Bronchial epithelial cell (primary cell): Measurements from ENCODE around the gene HMCN1. TPM values are rescaled to one million over a fixed set of nuclear protein-coding genes. Genes with fewer than 3 reads are reported as not detected.

Source experiments
- DNase-seq: peaks from one replicate; pipeline ENCODE4 v3.0.0-alpha.2; 2010; ENCODE audit warnings: low read depth
- FAIRE-seq: peaks from 2 replicates; lab custom pipeline; 2011; peaks lifted over from hg19 to GRCh38; lab: Jason Lieb, UNC
- H3K27me3 ChIP-seq: 2 replicates; pipeline ENCODE4 v1.5.1; 2011; ENCODE audit warnings: low read length; ENCODE audit not compliant: control insufficient read depth, insufficient read depth
- H3K36me3 ChIP-seq: 2 replicates; pipeline ENCODE4 v1.5.1; 2011; ENCODE audit warnings: low read length; ENCODE audit not compliant: control insufficient read depth, insufficient read depth
- H3K4me3 ChIP-seq: 2 replicates; pipeline ENCODE4 v1.5.1; 2011; ENCODE audit warnings: mild to moderate bottlenecking, low read depth, low read length, control low read depth
- total RNA-seq: library from RNA; depleted of rRNA; stranded (reverse); fragments of >200 nt; gene quantifications from 2 replicates; pipeline ENCODE4 v1.2.1, GENCODE V29; 2014
- TF ChIP-seq, protein P1 (sequence below): IDR thresholded peaks from 2 replicates; pipeline ENCODE4 v1.5.1; 2011; ENCODE audit warnings: mild to moderate bottlenecking, moderate library complexity, low read length, control low read depth, inconsistent platforms; ENCODE audit not compliant: insufficient read depth, severe bottlenecking

The HMCN1 gene
- total RNA-seq, 1 donor from 2014 or later, result 1.1 TPM

DNA sequence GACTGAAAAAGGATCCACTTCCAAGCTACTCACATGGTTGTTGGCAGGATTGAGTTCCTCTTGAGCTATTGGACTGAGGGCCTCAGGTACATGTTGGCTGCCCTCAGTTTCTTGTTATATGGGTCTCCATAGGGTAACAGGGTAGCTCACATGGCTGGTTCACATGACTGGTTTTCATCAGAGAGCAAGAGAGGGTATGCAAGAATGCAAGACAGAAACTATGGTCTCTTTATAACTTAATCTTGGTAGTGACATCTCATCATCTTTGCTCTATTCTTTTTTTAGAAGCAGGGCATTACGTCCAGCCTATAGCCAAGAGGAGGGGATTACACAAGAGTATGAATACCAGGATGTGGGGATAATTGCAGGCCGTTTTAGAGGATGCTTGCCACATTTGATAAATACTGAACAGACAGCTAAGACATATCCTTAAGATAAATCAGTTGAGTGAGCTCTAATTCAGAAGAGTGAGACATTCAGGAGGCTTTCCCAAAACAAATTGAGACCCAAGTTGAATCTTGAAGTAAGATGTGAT, 100.2 kb downstream of the HMCN1 start:
- FAIRE-seq (no peak), DNase-seq (no peak)
- Histone ChIP-seq H3K27me3 (no peaks in the 10 kb centered on the region), H3K4me3 (no peak overlapping the region), H3K36me3 (no peaks in the 10 kb centered on the region)
- TF ChIP-seq, protein P1, sequence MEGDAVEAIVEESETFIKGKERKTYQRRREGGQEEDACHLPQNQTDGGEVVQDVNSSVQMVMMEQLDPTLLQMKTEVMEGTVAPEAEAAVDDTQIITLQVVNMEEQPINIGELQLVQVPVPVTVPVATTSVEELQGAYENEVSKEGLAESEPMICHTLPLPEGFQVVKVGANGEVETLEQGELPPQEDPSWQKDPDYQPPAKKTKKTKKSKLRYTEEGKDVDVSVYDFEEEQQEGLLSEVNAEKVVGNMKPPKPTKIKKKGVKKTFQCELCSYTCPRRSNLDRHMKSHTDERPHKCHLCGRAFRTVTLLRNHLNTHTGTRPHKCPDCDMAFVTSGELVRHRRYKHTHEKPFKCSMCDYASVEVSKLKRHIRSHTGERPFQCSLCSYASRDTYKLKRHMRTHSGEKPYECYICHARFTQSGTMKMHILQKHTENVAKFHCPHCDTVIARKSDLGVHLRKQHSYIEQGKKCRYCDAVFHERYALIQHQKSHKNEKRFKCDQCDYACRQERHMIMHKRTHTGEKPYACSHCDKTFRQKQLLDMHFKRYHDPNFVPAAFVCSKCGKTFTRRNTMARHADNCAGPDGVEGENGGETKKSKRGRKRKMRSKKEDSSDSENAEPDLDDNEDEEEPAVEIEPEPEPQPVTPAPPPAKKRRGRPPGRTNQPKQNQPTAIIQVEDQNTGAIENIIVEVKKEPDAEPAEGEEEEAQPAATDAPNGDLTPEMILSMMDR, result no peak

DNA sequence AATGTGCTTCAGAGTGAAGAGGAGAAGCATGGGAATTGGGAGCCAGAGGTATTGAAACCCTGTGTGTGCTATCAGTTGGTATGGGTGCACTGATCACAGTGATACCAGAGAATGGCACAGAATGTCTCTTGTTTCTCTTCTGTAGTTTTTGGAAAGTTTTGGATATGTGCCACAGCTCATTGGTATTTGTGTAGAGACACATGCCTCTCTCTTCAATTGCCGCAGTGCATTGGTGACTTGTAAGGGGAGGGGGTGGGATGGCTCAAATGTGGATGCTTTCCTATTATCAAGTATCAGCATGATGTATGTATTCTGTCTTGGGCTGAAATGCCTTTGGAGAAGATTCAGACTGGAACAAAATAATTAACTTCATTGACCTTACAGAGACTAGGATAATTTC, 101.0 kb downstream of the HMCN1 start:
- DNase-seq, result no peak
- TF ChIP-seq, protein P1, result no peak
- Histone ChIP-seq H3K36me3 (no peaks in the 10 kb centered on the region), H3K4me3 (no peak overlapping the region), H3K27me3 (no peaks in the 10 kb centered on the region)
- no peak for FAIRE-seq

DNA sequence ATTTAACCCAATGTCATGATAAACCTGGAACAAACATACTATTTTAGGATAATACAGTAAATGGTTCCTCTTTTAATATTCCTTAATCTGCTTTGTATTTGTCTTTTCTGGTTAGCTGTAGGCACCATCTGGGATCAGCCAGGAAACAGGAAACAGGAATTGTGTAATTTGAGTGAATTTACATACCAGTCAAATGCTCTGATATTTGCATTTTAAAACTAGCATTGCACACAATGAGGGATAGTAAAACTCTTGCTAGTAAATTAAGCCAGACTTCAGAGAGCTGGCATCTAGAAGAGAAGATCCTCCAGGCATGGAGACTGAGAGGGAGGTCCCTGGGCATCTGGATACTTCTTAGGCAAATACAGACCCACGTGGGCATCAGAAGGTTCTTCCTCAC, 103.5 kb downstream of the HMCN1 start:
- H3K27me3 ChIP-seq, result no peaks in the 10 kb centered on the region
- DNase-seq, result no peak
- TF ChIP-seq, protein P1, result no peak
- FAIRE-seq, result no peak
- H3K36me3 ChIP-seq, result no peaks in the 10 kb centered on the region
- no peak overlapping the region for H3K4me3 ChIP-seq

DNA sequence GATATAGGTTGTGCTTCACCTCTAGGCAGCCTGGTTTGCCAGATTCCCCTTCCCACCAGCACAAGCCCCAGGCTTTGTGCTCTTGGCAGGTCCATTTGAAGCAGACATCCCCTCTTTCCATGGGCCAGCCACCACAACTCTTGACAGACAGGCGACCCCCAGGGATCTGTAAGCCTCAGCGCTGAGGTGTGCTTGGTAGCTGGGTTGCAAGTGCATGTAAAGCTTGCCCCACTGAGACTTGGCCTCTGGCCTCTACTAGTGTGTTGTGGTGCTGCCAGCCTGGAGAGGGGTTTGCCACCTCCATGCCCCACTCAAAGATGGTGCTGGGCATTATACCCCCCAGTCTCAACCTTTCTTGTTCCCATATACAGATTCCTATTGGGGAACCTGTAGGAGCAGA, 103.9 kb downstream of the HMCN1 start:
- H3K36me3 ChIP-seq, result no peaks in the 10 kb centered on the region
- no peak for FAIRE-seq
- no peak for DNase-seq
- no peaks in the 10 kb centered on the region for H3K27me3 ChIP-seq
- TF ChIP-seq, protein P1, result no peak
- H3K4me3 ChIP-seq, result no peak overlapping the region

DNA sequence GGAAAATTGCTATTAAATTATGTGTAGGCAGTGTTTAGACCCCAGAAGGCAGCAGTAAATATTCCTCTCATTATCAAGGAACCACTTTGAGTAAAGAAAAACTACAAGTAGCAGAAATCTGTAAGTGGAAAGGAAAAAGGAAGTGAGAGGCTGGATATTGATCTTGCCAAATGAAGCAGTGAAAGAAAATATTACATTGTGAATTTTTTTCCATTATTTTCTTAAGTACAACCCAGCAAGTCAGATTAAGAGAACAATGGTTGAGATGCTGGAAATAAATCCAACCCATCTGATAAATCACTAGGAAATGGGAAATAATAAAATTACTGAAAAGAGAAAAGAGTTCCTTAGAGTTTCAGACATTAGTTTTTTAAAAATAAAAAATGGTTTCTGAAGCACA, 106.7 kb downstream of the HMCN1 start:
- TF ChIP-seq, protein P1, result no peak
- H3K27me3 ChIP-seq, result no peaks in the 10 kb centered on the region
- no peak overlapping the region for H3K4me3 ChIP-seq
- H3K36me3 ChIP-seq, result no peaks in the 10 kb centered on the region
- DNase-seq, result no peak
- no peak for FAIRE-seq

DNA sequence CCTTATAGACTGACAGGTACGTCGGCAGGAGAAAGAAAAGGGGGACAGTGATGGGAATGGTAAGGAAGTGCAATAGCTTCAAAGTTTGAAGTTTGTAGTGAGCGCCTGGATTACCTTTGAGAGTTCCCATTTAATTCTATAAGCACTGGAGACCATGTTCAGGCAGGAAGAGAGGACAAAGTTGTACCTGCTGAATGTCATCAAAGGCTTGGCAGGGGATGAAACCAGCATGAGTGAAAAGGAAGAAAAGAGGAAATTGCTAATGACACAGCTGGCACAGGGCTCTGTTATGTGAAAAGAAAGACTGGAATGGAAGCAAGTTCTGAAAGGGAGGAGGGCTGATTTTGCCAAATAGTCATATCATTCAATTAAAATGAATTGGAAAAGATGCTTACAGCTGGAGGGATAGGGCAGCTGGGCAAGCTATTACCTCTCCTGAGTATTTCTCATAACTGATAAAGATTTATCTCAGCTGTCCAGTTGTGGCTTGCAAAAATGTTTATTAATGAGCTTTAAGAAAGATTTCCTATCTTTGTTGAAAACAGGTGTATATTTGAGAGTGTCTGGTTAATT, 109.2 kb downstream of the HMCN1 start:
- DNase-seq, result no peak
- TF ChIP-seq, protein P1, result no peak
- no peaks in the 10 kb centered on the region for H3K36me3 ChIP-seq
- H3K4me3 ChIP-seq, result no peak overlapping the region
- H3K27me3 ChIP-seq, result no peaks in the 10 kb centered on the region
- no peak for FAIRE-seq
